GM19035 (cell line): ENCODE data around the gene DHRS3.
"Not testable (repeated sequence)": the region's sequence is repeated elsewhere in the genome, so short reads cannot be mapped to it uniquely, and the experiment has no call there.

Experiments
- ATAC-seq: cut with Tn5 transposase; IDR thresholded peaks from one replicate; pipeline ENCODE4 v1.9.1; 2021; ENCODE audit not compliant: unreplicated experiment

DHRS3 gene

DNA sequence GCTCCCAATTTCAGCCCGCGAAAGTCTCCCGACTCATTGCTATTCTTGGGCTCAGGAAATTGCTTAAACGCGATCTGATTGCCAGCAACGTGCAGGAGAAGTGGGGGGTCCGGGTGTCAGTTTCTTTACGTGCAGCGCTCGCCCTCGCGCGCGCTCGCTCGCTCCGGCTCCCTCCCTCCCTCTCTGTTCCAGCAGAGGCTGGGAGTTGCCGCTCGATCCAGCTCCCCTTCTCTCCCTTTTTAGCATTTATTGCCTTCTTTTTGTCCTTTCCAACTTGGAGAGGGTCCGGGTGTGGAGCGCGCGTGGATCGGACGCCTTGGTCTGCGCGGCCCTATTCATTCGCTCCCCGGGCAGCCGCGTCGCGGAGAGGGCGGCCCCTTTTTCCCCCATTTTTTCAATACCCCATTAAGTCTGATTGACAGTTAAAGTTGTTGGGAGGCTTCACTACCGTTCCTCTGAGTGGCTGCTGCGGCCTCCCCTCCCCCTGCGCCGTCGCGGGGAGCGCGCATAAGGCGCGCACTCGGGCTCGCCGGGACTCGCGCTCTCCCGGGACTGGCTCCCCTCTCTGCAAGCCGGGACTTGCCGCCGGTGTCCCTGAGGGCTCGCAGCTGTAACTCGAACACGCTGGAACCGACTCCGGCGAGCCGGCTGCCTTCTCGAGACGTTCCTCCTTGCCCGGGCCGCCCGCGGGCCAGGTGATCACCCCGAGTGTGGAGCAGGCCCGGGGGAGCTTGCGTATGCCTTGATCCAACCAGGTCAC is at the start of gene DHRS3:
DHRS3 (minus strand) TSS at position 310 of the 760 bp plus-strand sequence. CDS start 862 bp downstream, outside the sequence.
- no peak for ATAC-seq

- no peak for ATAC-seq
Observed at GRCh38 chr1:12666141-12666735, 48.2 kb upstream of the DHRS3 start.

- no peak for ATAC-seq
Observed at GRCh38 chr1:12665511-12665910, 47.5 kb upstream of the DHRS3 start.

DNA sequence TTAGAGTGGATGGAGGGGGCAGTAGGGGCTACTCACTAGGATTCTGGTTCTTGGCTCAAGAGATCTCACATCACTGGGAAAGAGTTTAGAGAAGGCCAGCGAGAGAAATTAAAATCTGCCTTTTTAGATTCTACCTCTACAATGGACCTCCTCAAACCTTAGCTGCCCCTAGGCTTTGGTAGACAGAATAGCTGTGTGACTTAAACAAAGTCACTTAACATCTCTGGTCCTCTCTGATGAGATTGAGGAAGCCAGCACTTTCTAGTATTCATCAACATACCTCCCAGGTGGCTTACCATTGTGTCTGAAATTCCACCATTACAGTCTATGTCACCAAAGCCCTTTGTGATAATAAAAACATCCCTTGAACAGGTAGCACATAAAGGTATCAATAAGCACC is 44.5 kb upstream of the DHRS3 start:
- ATAC-seq, result no peak

DNA sequence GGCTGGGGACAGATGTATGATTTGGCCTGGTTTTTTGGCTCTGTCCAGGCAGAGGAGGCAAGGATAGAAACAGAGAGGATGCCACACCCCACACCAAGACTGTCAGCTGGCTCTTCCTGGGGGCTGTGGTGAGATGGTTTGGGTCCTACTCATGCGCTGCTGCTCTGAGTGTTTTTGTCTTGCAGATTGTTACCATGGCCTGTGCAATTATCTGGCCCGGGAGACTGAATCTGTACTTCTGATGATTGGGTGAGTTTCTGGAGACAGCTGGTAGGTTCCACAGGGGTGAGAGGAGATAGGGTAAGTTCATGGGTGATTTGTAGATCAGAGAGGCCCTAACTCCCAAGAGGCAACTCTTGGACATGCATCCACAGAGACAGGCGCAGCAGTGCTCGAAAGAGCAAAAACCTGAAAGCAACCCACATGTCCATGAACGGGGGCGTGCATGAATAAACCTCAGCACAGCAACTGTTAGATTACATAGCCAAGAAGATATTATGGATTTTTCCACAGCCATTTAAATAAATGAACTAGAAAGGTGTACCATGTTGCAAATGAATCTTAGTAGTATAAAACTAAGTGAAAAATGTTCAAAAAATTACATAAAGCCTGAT is 43.7 kb upstream of the DHRS3 start:
- no peak for ATAC-seq

DNA sequence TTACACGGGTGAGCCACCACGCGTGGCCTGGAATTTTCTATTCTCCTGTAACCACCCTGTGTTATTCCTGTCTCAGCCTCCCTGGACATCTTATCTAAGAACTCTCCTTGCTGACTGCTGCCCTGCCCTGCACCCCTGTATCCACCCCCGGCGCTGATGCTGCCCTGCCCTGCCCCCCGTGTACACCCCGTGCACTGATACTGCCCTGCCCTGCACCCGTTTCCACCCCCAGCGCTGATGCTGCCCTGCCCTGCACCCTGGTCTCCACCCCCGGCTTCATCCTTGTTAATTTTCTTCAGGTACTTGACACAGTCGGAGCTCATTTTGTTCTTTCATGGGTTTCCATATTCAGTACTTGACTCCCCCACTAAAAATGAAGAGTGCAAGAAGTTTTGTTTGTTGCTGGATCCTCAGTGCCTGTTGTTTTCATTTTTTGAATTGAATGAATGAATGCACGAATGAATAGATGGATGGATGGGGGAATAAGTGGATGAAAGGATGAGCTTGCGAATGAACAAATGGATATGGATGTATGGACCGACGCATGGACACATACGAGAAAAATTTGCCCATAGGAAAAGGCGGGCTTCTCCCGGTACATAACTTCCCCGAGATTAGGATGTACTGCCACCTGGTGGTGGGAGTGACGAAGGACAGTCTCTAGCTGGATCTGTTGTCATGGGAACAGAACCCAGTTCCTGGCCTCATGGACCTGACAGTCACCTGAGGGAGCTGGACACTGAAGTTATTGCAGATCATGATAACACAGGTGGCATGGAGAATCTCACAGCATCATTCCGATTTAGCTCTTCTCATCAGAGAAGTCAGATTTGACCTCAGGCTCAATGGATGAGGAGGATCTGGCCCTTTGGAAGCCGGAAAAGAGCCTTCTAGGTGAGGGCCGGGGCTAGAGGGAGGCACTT is 40.8 kb upstream of the DHRS3 start:
- ATAC-seq, result no peak

DNA sequence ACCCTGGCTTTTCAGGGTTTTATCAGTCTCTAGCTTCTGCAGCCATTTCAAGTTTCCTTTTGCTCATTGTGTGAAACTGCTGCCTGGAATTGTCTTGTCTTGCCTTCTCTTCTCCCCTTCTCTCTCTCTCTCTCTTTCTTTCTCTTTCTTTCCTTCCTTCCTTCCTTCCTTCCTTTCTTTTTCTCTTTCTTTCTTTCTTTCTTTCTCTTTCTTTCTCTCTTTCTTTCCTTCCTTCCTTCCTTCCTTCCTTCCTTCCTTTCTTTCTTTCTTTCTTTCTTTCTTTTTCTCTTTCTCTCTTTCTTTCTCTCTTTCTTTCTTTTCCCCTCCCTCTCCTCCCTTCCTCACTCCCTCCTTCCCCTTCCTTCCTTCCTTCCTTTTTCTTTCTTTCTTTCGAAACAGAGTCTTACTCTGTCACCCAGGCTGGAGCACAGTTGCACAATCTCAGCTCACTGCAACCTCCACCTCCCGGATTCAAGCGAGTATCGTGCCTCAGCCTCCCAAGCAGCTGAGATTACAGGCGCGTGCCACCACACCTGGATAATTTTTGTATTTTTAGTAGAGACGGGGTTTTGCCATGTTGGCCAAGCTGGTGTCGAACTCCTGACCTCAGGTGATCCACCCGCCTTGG is 40.0 kb upstream of the DHRS3 start:
- ATAC-seq, result not testable (repeated sequence)

GRCh38 chr1:12657060-12657884 is 39.3 kb upstream of the DHRS3 start:
- no peak for ATAC-seq

GRCh38 chr1:12656575-12656974 is 38.6 kb upstream of the DHRS3 start:
- no peak for ATAC-seq

DNA sequence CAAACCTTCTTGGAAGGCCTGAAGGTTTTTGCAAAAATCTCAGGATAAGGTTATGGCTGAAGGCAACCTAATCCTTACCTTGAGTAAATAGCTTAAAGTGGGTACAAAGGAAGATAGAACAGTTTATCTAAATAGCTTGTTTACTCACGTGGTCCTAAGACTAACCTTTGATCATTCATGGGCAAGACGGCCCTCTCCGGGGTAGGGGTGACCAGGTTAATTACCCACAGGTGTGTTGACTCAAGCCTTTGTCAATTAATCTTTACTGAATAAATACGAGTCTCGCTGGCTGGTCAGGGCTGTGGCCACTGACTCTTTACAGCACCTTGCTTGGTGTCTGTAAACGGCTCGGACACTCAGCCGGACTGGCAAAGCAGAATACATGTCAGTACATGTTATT is 36.6 kb upstream of the DHRS3 start:
- ATAC-seq, result no peak

DNA sequence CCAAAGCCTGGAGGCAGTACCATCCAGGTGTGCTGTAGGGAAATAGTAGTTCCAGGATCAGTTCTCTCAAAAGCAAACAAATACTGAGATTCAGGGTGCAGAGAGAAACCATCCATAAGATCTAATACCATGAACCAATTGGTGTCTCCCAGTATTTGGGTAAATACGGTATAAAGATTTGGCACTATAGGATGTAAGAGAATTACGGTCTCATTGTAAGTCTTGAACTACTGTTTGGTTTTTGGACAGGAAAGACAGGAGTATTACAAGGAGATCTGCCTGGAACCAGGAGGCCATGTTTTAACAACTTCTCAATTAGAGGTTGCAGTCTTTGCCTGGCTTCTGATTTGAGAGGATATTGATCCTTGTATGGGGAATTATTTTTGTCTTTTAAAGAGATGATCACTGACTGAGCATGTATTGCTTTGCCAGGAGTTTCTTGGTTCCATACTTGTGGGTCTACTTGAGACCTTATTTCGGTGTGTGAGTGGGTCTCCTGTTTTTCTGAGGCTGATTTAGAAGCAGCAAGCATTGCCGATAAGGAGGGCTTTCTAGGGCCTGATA is 36.1 kb upstream of the DHRS3 start:
- no peak for ATAC-seq

- ATAC-seq, result no peak
Observed at GRCh38 chr1:12649971-12650421, 32.0 kb upstream of the DHRS3 start.

DNA sequence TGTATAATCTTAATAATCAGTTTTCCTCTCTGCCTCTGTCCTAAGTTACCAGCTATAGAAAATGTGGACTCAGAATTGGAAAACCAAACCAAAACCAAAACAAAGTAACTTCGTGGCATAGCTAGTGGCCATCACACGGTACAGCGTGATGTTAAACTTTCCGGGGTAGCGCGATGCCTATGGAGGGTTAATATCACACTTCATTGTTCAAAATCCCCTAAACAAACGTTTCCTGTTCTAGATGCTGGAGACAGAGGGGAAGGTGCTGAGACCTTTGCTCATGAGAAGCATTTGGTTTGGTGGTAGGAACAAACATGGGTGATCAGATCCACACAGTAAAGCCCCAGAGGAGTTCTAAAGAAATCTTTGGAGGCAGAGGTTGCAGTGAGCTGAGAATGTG is 30.7 kb upstream of the DHRS3 start:
- ATAC-seq, result no peak

DNA sequence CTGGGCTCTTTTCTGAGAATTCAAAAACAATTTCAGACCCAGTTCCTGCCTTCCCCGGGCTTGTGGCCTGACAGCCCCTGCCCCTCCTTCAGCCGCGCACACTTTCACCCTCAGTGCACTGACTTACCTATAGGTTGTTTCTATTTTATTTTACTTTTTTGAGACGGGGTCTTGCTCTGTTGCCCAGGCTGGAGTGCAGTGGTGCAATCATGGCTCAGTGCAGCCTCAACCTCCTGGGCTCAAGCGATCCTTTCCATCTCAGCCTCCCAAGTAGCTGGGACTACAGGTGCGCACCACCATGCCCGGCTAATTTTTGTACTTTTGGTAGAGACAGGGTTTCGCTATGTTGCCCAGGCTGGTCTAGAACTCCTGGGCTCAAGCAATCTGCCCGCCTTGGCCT is 27.4 kb upstream of the DHRS3 start:
- not testable (repeated sequence) for ATAC-seq

- no peak for ATAC-seq
Observed at GRCh38 chr1:12644829-12645228, 26.8 kb upstream of the DHRS3 start.

DNA sequence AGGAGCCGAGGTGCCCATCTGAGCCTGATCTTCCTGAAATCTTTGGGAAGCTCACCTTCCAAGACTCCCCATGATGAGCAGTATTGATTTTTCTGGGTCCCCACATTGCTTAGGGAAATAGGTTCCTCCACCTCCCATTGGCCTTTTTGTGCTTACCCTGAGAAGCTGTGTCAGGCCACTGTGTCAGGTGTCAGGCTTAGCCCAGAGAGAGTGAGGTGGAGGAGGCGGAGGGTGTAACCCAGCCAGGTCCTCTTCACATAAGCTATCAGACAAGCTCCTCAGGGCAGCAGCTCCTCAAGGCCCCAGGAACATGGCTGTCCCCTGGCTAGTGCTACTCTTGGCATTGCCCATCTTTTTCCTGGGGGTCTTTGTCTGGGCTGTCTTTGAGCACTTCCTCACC is 26.2 kb upstream of the DHRS3 start:
- no peak for ATAC-seq

- no peak for ATAC-seq
Observed at GRCh38 chr1:12643785-12644184, 25.8 kb upstream of the DHRS3 start, which contains the start of gene AADACL4. TSS of gene AADACL4 (plus strand) at chr1:12644085. CDS start at chr1:12644547, 462 bp downstream.

GRCh38 chr1:12643079-12643478 is 25.1 kb upstream of the DHRS3 start:
- no peak for ATAC-seq

- ATAC-seq, result no peak
Observed at GRCh38 chr1:12640958-12641272, 22.9 kb upstream of the DHRS3 start.
